Measurements from ENCODE around the gene FLOT1. TPM values are rescaled to one million over a fixed set of nuclear protein-coding genes. Genes with fewer than 3 reads are reported as not detected.
A peak's percentile ranks its signal among the peaks of the same experiment; 100 is the strongest.
"Not testable (repeated sequence)": the region's sequence is repeated elsewhere in the genome, so short reads cannot be mapped to it uniquely, and the experiment has no call there.

FLOT1 gene
- total and polyA plus RNA-seq, 9 of the 15 experiments (the other 6 are each of a cell fraction or from before 2014, with no cell fraction given), result 11.7 to 149 (median 118) TPM

- POLR2A ChIA-PET, result interaction anchor here (0.7 to 1.9 kb wide), 4 partner anchors 14 to 55 kb away, joined by 3 to 7 read pairs (median 4); no protein-coding TSS in a partner anchor
- WGBS (ENCODE audit: insufficient coverage, low coverage, missing lambda C conversion rate), result 32% methylated on average over 1 of the region's 1 CpG
- H3K4me2 ChIP-seq (ENCODE audit: insufficient read depth, low read length); H3K9me1 ChIP-seq (ENCODE audit: control insufficient read depth, insufficient read depth, low read length); CTCF ChIA-PET (ENCODE audit: low intra/inter-chr PET ratio); in situ Hi-C loops (cut with MboI); ATAC-seq; H3K27me3 ChIP-seq (ENCODE audit: control insufficient read depth in 2 of 2, insufficient read depth in 2 of 2, low read length in 2 of 2); H3K4me3 ChIP-seq; H4K20me1 ChIP-seq (replicated peaks; ENCODE audit: control insufficient read depth, insufficient read depth, low read length); H2AFZ ChIP-seq (ENCODE audit: low read depth, low read length); BruUV-seq (replicated peaks); H3K27ac ChIP-seq (ENCODE audit: extremely low read depth, low read depth, low read length); FAIRE-seq; DNase-seq (ENCODE audit: extremely low read depth in 1 of 4, low spot score in 3 of 4); H3K36me3 ChIP-seq (ENCODE audit: control insufficient read depth, insufficient read depth, low read length); H3K9me3 ChIP-seq (replicated peaks; ENCODE audit: control insufficient read depth, insufficient read depth, low read depth, low read length); H3K79me2 ChIP-seq (ENCODE audit: control insufficient read depth, insufficient read depth, low read length); H3K9ac ChIP-seq (ENCODE audit: insufficient read depth in 1 of 2, low read depth in 2 of 2, low read length in 2 of 2): not testable (repeated sequence)
- intact Hi-C loops (cut with micrococcal nuclease), result loop anchor here (5.0 kb wide), 1 partner anchor 47 kb away; no protein-coding TSS in a partner anchor
- TF ChIP-seq FOXJ2 (tag; IDR thresholded peaks at IDR 0.05), result peak; percentile 82
- H3K4me1 ChIP-seq (replicated peaks in 1 of 2; ENCODE audit: control insufficient read depth in 2 of 2, insufficient read depth in 2 of 2, low read length in 2 of 2), result peaks cover 43 to 54% of the 10 kb centered on the region in 2 experiments
These were observed 23.0 kb upstream of the FLOT1 start for GRCh38 chr6:30765495-30765894.

GRCh38 chr6:30764490-30765043 is 22.1 kb upstream of the FLOT1 start:
- 63% methylated on average over 13 of the region's 13 CpGs for WGBS (ENCODE audit: insufficient coverage, low coverage, missing lambda C conversion rate)
- not testable (repeated sequence) for ATAC-seq

More at GRCh38 chr6:30764490-30765043, 22.1 kb upstream of the FLOT1 start:
- H4K20me1 ChIP-seq (replicated peaks; ENCODE audit: control insufficient read depth, insufficient read depth, low read length); BruUV-seq (replicated peaks); CTCF ChIA-PET (ENCODE audit: low intra/inter-chr PET ratio); FAIRE-seq; H3K9me3 ChIP-seq (replicated peaks; ENCODE audit: control insufficient read depth, insufficient read depth, low read depth, low read length); H3K79me2 ChIP-seq (ENCODE audit: control insufficient read depth, insufficient read depth, low read length); H3K27me3 ChIP-seq (ENCODE audit: control insufficient read depth in 2 of 2, insufficient read depth in 2 of 2, low read length in 2 of 2); in situ Hi-C loops (cut with MboI); DNase-seq (ENCODE audit: extremely low read depth in 1 of 4, low spot score in 3 of 4); H3K9ac ChIP-seq (ENCODE audit: insufficient read depth in 1 of 2, low read depth in 2 of 2, low read length in 2 of 2); H3K4me2 ChIP-seq (ENCODE audit: insufficient read depth, low read length); H3K36me3 ChIP-seq (ENCODE audit: control insufficient read depth, insufficient read depth, low read length); H3K4me3 ChIP-seq; H3K9me1 ChIP-seq (ENCODE audit: control insufficient read depth, insufficient read depth, low read length): not testable (repeated sequence)
- intact Hi-C loops (cut with micrococcal nuclease), result loop anchor here (5.0 kb wide), 1 partner anchor 48 kb away; no protein-coding TSS in a partner anchor
- POLR2A ChIA-PET, result interaction anchor here (0.8 to 1.3 kb wide), 3 partner anchors 9 to 12 kb away, joined by 3 to 7 read pairs (median 5); no protein-coding TSS in a partner anchor
- 0 out of 2 replicates have a peak, but pooled peaks have one; percentile 54 for TF ChIP-seq DPF2 (IDR thresholded peaks at IDR 0.05)
- peak; percentile 21 for TF ChIP-seq PHF20 (IDR thresholded peaks at IDR 0.05; ENCODE audit: partially characterized antibody)
- peak; percentile 22; the same call in 1 of the 2 replicates for TF ChIP-seq L3MBTL2 (IDR thresholded peaks at IDR 0.05)
- TF ChIP-seq ETV1 (tag; conservative IDR thresholded peaks at IDR 0.05; ENCODE audit: low read depth), result 0 out of 2 replicates have a peak, but pooled peaks have one; percentile 54
- TF ChIP-seq NBN (IDR thresholded peaks at IDR 0.05; ENCODE audit: low read depth), result 0 out of 2 replicates have a peak, but pooled peaks have one; percentile 63
- TF ChIP-seq SMARCE1 (IDR thresholded peaks at IDR 0.05), result peak; percentile 56; the same call in 1 of the 2 replicates
- TF ChIP-seq, protein P1, sequence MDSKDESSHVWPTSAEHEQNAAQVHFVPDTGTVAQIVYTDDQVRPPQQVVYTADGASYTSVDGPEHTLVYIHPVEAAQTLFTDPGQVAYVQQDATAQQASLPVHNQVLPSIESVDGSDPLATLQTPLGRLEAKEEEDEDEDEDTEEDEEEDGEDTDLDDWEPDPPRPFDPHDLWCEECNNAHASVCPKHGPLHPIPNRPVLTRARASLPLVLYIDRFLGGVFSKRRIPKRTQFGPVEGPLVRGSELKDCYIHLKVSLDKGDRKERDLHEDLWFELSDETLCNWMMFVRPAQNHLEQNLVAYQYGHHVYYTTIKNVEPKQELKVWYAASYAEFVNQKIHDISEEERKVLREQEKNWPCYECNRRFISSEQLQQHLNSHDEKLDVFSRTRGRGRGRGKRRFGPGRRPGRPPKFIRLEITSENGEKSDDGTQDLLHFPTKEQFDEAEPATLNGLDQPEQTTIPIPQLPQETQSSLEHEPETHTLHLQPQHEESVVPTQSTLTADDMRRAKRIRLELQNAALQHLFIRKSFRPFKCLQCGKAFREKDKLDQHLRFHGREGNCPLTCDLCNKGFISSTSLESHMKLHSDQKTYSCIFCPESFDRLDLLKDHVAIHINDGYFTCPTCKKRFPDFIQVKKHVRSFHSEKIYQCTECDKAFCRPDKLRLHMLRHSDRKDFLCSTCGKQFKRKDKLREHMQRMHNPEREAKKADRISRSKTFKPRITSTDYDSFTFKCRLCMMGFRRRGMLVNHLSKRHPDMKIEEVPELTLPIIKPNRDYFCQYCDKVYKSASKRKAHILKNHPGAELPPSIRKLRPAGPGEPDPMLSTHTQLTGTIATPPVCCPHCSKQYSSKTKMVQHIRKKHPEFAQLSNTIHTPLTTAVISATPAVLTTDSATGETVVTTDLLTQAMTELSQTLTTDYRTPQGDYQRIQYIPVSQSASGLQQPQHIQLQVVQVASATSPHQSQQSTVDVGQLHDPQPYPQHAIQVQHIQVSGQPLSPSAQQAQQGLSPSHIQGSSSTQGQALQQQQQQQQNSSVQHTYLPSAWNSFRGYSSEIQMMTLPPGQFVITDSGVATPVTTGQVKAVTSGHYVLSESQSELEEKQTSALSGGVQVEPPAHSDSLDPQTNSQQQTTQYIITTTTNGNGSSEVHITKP (IDR thresholded peaks at IDR 0.05; ENCODE audit: partially characterized antibody), result peak; percentile 57
- 0 out of 3 replicates have a peak overlapping the region, but pooled peaks have one; percentile 14 for H3K27ac ChIP-seq (ENCODE audit: extremely low read depth, low read depth, low read length)
- peaks cover 36 to 45% of the 10 kb centered on the region in 2 experiments for H3K4me1 ChIP-seq (replicated peaks in 1 of 2; ENCODE audit: control insufficient read depth in 2 of 2, insufficient read depth in 2 of 2, low read length in 2 of 2)
- peak overlapping the region; percentile 72; the same call in 1 of the 2 replicates for H2AFZ ChIP-seq (ENCODE audit: low read depth, low read length)
